ENCODE data around the gene CD93.

Gene CD93

DNA sequence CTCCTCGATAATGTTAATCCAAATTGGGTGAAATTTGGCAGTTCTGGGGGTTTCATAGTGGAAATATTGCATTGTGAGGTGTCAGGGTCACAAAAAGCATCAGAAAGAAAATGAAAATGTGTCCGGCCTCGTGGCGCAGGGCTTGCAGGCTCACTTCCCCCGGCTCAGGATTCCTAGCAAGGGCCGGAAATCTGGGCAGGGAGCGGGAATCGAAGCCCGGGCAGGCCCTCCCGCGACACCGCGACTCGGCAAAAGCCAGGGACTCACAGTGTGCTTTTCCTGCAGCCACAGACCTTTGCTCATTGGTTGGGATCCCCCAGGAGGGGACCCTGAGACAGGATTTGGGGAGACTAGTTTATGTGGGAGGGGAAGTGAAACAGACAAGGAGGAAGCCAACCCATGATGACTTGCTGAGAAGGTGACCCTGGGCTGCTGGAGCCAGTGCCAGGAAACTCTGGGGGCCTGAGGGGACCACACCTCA, 847 bp upstream of the CD93 start:
- no peak for DNase-seq
- TF ChIP-seq CTCF (IDR thresholded peaks at IDR 0.05; ENCODE audit: low read depth, low read length, missing control alignments) = no peak
- H3K4me3 ChIP-seq (ENCODE audit: low read depth, low read length) = no peak overlapping the region
- in situ Hi-C loops (cut with HindIII; ENCODE audit: low pct_ligation_motif_present, low sequenced_read_pairs) = no loop called here
- no peaks in the 10 kb centered on the region for H3K36me3 ChIP-seq (replicated peaks)
- no peaks in the 10 kb centered on the region for H3K27me3 ChIP-seq (replicated peaks)
- H3K27ac ChIP-seq = peak overlapping the region; percentile 46

DNA sequence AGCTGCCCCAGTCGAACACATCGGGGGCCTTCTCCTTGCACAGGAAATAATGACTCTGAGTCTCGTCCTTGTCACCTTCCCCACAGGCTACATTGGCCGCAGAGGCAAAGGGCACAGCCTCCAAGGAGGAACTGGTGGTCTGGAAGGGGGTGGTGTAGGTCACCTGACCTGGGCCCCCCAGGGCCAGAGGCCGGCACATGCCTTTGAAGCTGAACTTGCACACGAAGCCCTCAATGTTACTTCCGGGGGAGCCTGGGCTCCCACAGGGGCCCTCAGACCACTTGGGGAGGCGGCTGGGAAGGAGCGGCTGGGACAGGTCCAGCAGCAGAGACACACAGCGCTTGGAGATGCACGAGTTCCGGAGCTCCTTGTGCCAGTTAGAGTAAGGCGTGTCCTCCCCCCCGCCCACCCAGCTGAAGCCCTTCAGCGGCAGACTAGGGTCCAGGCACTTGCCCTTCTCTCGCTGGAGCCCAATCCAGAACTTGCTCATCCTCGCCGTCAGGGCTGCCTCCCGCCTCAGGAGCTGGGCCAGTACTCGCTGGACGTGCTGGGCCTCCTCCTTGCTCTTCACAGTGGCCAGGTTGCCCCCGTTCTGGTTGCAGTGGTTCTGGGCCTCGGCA, 578 bp downstream of the CD93 start:
- in situ Hi-C loops (cut with HindIII; ENCODE audit: low pct_ligation_motif_present, low sequenced_read_pairs) = no loop called here
- H3K27me3 ChIP-seq (replicated peaks) = no peaks in the 10 kb centered on the region
- H3K27ac ChIP-seq = peak overlapping the region; percentile 46
- H3K36me3 ChIP-seq (replicated peaks) = no peaks in the 10 kb centered on the region
- DNase-seq = no peak
- TF ChIP-seq CTCF (IDR thresholded peaks at IDR 0.05; ENCODE audit: low read depth, low read length, missing control alignments) = no peak
- H3K4me3 ChIP-seq (ENCODE audit: low read depth, low read length) = no peak overlapping the region

- no peak overlapping the region for H3K27ac ChIP-seq
- DNase-seq = no peak
- no peak for TF ChIP-seq CTCF (IDR thresholded peaks at IDR 0.05; ENCODE audit: low read depth, low read length, missing control alignments)
Measured at GRCh38 chr20:23084845-23085365, 1.2 kb downstream of the CD93 start.

DNA sequence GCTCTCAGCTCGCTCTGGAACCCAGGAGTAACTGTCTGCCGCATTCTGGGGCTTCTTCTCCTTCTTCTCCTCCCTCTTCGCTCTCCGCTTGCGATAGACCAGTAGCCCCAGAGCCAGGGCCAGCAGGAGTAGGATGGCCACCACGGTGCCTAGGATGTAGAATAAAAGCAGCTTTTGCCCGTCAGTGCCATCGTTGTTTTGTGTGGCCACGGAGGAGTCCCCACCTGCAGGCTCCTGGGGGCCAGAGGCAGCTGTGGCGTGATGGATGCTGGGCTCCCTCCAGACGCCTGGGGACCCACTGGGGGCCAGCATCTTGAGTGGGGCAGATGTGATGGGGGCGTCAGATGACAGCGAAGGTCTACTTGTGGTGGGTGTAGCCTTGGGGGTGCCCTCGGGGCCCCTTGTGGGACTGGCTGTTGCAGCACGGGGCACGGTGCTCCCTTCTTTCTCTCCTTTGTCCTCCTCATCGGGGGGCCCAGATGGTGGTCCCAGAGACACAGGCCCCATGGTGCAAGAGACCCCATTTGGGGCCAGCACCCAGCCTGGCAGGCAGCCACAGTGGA, 1.8 kb downstream of the CD93 start:
- Histone ChIP-seq H3K27me3 (replicated peaks) (no peaks in the 10 kb centered on the region), H3K4me3 (ENCODE audit: low read depth, low read length) (no peak overlapping the region), H3K27ac (no peak overlapping the region), H3K36me3 (replicated peaks) (no peaks in the 10 kb centered on the region)
- no peak for DNase-seq
- no peak for TF ChIP-seq CTCF (IDR thresholded peaks at IDR 0.05; ENCODE audit: low read depth, low read length, missing control alignments)
- in situ Hi-C loops (cut with HindIII; ENCODE audit: low pct_ligation_motif_present, low sequenced_read_pairs) = no loop called here

More at GRCh38 chr20:23084845-23085365, 1.2 kb downstream of the CD93 start:
- no peaks in the 10 kb centered on the region for H3K36me3 ChIP-seq (replicated peaks)
- in situ Hi-C loops (cut with HindIII; ENCODE audit: low pct_ligation_motif_present, low sequenced_read_pairs) = no loop called here
- H3K4me3 ChIP-seq (ENCODE audit: low read depth, low read length) = no peak overlapping the region
- H3K27me3 ChIP-seq (replicated peaks) = no peaks in the 10 kb centered on the region

- no peak for DNase-seq
- Histone ChIP-seq H3K27me3 (replicated peaks) (no peaks in the 10 kb centered on the region), H3K27ac (no peak overlapping the region), H3K4me3 (ENCODE audit: low read depth, low read length) (no peak overlapping the region), H3K36me3 (replicated peaks) (no peaks in the 10 kb centered on the region)
- in situ Hi-C loops (cut with HindIII; ENCODE audit: low pct_ligation_motif_present, low sequenced_read_pairs) = no loop called here
- no peak for TF ChIP-seq CTCF (IDR thresholded peaks at IDR 0.05; ENCODE audit: low read depth, low read length, missing control alignments)
Measured at GRCh38 chr20:23083553-23084220, 2.4 kb downstream of the CD93 start.

Measured in brain microvascular endothelial cell (primary cell).